ENCODE measurements around the gene LAMP5.

Gene LAMP5

DNA sequence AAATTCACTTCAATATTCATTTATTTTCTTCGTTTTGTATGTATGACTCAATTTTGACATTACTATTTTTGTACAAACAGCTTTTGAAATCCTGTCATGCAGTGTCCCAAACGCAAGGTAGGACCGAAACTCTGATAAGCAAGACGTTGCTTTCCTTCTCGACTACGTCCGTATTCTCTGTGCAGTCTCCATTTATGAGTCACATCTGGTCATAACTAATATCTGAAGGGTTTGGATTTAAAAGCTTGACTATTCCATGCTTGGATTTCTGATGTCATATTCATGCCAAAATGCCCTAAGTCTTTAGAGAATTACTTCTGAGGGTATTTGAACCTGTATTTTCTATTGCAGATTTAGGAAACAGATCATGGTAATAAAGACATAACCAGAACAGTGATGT lies 37.8 kb upstream of the LAMP5 start:
- H3K4me1 ChIP-seq: no peaks in the 10 kb centered on the region
- H3K36me3 ChIP-seq: peaks cover 0 to 23% (median 12%) of the 10 kb centered on the region in 3 donors
- no peaks in the 10 kb centered on the region for H3K27me3 ChIP-seq
- no peak overlapping the region for H3K4me3 ChIP-seq
- intact Hi-C loops (cut with DNase I; ENCODE audit: low total_unique reads): no loop called here
- H3K9me3 ChIP-seq: no peaks in the 10 kb centered on the region
- H3K27ac ChIP-seq: no peak overlapping the region
- no peak for DNase-seq
- TF ChIP-seq, protein P1, sequence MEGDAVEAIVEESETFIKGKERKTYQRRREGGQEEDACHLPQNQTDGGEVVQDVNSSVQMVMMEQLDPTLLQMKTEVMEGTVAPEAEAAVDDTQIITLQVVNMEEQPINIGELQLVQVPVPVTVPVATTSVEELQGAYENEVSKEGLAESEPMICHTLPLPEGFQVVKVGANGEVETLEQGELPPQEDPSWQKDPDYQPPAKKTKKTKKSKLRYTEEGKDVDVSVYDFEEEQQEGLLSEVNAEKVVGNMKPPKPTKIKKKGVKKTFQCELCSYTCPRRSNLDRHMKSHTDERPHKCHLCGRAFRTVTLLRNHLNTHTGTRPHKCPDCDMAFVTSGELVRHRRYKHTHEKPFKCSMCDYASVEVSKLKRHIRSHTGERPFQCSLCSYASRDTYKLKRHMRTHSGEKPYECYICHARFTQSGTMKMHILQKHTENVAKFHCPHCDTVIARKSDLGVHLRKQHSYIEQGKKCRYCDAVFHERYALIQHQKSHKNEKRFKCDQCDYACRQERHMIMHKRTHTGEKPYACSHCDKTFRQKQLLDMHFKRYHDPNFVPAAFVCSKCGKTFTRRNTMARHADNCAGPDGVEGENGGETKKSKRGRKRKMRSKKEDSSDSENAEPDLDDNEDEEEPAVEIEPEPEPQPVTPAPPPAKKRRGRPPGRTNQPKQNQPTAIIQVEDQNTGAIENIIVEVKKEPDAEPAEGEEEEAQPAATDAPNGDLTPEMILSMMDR (IDR thresholded peaks at IDR 0.05): no peak

DNA sequence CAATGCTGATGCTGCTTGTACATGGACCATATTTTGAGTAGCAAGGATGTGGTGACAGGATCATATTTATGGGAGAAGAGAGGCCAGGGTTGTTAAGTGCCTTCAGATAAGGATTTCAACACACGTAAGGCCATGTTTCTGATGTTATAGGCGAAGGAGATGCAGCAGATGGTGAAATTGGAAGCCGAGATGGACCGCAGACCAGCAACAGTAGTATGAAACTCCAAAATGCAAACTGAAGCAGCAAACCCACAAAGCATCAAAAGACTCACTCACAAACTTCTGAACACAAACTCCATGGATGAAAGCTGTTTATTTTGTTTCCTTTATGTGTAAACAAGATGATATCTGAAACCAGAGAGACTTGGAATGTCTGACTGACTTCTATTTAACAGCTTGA lies 35.6 kb upstream of the LAMP5 start:
- no peak for DNase-seq
- H3K36me3 ChIP-seq: peaks cover 0 to 18% (median 10%) of the 10 kb centered on the region in 3 donors
- no peaks in the 10 kb centered on the region for H3K4me1 ChIP-seq
- H3K9me3 ChIP-seq: no peaks in the 10 kb centered on the region
- H3K27ac ChIP-seq: no peak overlapping the region
- intact Hi-C loops (cut with DNase I; ENCODE audit: low total_unique reads): no loop called here
- H3K4me3 ChIP-seq: no peak overlapping the region
- TF ChIP-seq, protein P1 (IDR thresholded peaks at IDR 0.05): no peak
- H3K27me3 ChIP-seq: no peaks in the 10 kb centered on the region

DNA sequence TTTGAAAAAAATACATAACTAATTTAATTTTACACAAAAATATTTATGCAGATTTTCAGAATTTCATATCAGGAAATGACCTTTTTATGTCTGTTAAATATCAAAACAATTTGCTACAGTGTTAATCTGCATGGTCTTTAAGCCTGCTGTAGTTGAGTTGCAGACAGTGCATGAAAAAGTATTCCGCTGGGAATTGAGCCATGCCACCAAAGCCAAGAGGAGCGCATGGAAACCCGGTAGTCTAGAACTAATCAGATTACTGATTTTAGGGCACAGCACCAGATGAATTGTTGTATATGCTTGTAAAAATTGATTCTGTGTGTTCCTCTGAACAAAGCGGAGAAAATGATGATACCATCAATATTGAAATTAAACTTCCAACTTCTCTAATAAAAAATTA lies 34.3 kb upstream of the LAMP5 start:
- Histone ChIP-seq H3K27ac (no peak overlapping the region), H3K4me1 (no peaks in the 10 kb centered on the region), H3K27me3 (no peaks in the 10 kb centered on the region), H3K36me3 (peaks cover 0 to 15% (median 6%) of the 10 kb centered on the region in 3 donors), H3K9me3 (no peaks in the 10 kb centered on the region), H3K4me3 (no peak overlapping the region)
- DNase-seq: no peak
- TF ChIP-seq, protein P1 (IDR thresholded peaks at IDR 0.05): no peak
- intact Hi-C loops (cut with DNase I; ENCODE audit: low total_unique reads): no loop called here

DNA sequence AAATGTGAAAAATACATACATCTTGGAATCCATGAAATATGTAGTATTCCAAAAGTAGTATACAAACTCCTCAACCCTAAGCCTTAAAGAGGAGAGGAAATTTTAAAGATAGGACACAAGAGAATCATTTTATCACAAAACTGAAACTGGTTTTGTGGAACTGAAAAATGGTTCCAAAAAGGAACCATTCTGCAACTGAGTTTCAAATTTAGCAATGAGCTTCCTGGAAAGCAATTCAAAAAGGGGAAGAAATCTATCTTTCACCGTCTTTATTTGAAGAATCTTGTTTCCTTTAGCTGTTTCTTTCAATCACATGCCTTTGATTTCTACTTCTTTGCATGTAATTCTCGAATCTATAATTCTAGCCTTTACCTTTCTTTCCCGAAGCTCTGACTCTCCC lies 32.2 kb upstream of the LAMP5 start:
- H3K27me3 ChIP-seq: no peaks in the 10 kb centered on the region
- H3K27ac ChIP-seq: no peak overlapping the region
- TF ChIP-seq, protein P1 (IDR thresholded peaks at IDR 0.05): no peak
- no peaks in the 10 kb centered on the region for H3K4me1 ChIP-seq
- H3K4me3 ChIP-seq: no peak overlapping the region
- no peak for DNase-seq
- intact Hi-C loops (cut with DNase I; ENCODE audit: low total_unique reads): no loop called here
- H3K9me3 ChIP-seq: no peaks in the 10 kb centered on the region
- H3K36me3 ChIP-seq: peaks cover 0 to 9% (median 6%) of the 10 kb centered on the region in 3 donors

DNA sequence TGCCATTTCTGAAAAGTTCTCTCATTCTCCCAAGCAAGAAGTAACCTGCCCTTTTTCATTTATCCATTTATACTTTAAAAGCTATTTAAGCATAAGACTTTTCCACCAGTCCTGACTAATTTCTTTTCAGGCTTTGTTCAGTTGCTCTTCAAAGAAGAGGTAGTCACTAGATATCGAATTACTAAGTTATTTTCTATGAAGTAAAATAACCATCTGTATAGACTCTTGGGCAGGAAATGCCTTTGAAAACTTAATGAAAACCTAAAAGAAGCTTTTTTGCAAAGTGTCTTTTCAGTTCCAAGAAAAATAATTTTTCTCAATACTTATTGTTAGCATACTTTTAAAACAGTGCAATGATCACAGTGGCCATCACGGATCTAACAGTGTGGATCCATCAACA lies 31.3 kb upstream of the LAMP5 start:
- Histone ChIP-seq H3K27me3 (no peaks in the 10 kb centered on the region), H3K36me3 (peaks cover 0 to 9% (median 6%) of the 10 kb centered on the region in 3 donors), H3K4me3 (no peak overlapping the region), H3K27ac (no peak overlapping the region), H3K9me3 (no peaks in the 10 kb centered on the region), H3K4me1 (no peaks in the 10 kb centered on the region)
- DNase-seq: no peak
- TF ChIP-seq, protein P1 (IDR thresholded peaks at IDR 0.05): no peak
- intact Hi-C loops (cut with DNase I; ENCODE audit: low total_unique reads): no loop called here

Measured in tibial artery (tissue), 4 donors.